Naive B cell (primary cell): ENCODE results near the gene RMND5B. TPM values are rescaled to one million over a fixed set of nuclear protein-coding genes. Genes with fewer than 3 reads are reported as not detected.

Experiments used
- ATAC-seq, 2 donors: fragments of 150-1000 bp; cut with Tn5 transposase; 2 replicates each; pipeline ENCODE4 v1.10.0; 2021; ENCODE audit warnings: low read depth in 2 of 2, mild to moderate bottlenecking in 2 of 2, moderate library complexity in 2 of 2
- DNase-seq: peaks from one replicate; pipeline ENCODE4 v3.0.0; 2022
- H3K27ac Mint-ChIP-seq, 6 donors: one replicate each; pipeline ENCODE4 v1.8.0; 2020 to 2022; ENCODE audit warnings: mild to moderate bottlenecking in 6 of 6, mixed read lengths in 6 of 6, moderate library complexity in 5 of 6, inconsistent platforms in 2 of 6
- H3K27me3 Mint-ChIP-seq, 3 donors: one replicate each; pipeline ENCODE4 v1.8.0; 2021 to 2022; ENCODE audit warnings: mixed read lengths in 3 of 3, mild to moderate bottlenecking in 1 of 3
- H3K36me3 Mint-ChIP-seq, 2 donors: one replicate each; pipeline ENCODE4 v1.8.0; 2020 to 2022; ENCODE audit warnings: mixed read lengths in 2 of 2, inconsistent platforms in 1 of 2, mild to moderate bottlenecking in 1 of 2
- H3K4me1 Mint-ChIP-seq, 3 donors: one replicate each; pipeline ENCODE4 v1.8.0; 2020 to 2022; ENCODE audit warnings: mixed read lengths in 3 of 3, inconsistent platforms in 1 of 3, mild to moderate bottlenecking in 1 of 3, moderate library complexity in 1 of 3
- H3K4me3 Mint-ChIP-seq, 8 donors: one replicate each; pipeline ENCODE4 v1.8.0; 2020 to 2022; ENCODE audit warnings: mild to moderate bottlenecking in 8 of 8, mixed read lengths in 8 of 8, moderate library complexity in 8 of 8, inconsistent platforms in 2 of 8
- H3K9me3 Mint-ChIP-seq, 7 donors: one replicate each; pipeline ENCODE4 v1.8.0; 2020 to 2022; ENCODE audit warnings: mixed read lengths in 7 of 7, mild to moderate bottlenecking in 5 of 7, inconsistent platforms in 2 of 7, moderate library complexity in 1 of 7
- polyA plus RNA-seq, 6 donors: library from polyadenylated mRNA; unstranded; fragments of 300-500 nt; fragmentation: Illumina TruSeq; gene quantifications; one replicate each; pipeline ENCODE4 v1.2.3, GENCODE V29; 2021; ENCODE audit warnings: low read depth in 6 of 6

Gene RMND5B
- polyA plus RNA-seq, 6 donors from 2014 or later = 36.2 to 82.3 (median 40.3) TPM

GRCh38 chr5:178106556-178107239 lies 24.1 kb upstream of the RMND5B start:
- no peak for ATAC-seq
- H3K27ac Mint-ChIP-seq = no peak overlapping the region
- no peaks in the 10 kb centered on the region for H3K27me3 Mint-ChIP-seq
- H3K36me3 Mint-ChIP-seq = no peaks in the 10 kb centered on the region
- peaks cover 27 to 45% (median 29%) of the 10 kb centered on the region in 3 donors for H3K4me1 Mint-ChIP-seq
- no peak for DNase-seq
- no peaks in the 10 kb centered on the region for H3K9me3 Mint-ChIP-seq
- no peak overlapping the region for H3K4me3 Mint-ChIP-seq

- Mint-ChIP-seq H3K27ac (peak overlapping the region in 2 of 6 donors; percentile 18 to 42), H3K27me3 (no peaks in the 10 kb centered on the region), H3K4me3 (peak overlapping the region in 5 of 8 donors; percentile 31 to 88 (median 51)), H3K36me3 (no peaks in the 10 kb centered on the region), H3K9me3 (no peaks in the 10 kb centered on the region), H3K4me1 (peaks cover 28 to 48% (median 32%) of the 10 kb centered on the region in 3 donors)
- ATAC-seq = no peak
- DNase-seq = no peak
Measured at GRCh38 chr5:178107756-178108310, 23.0 kb upstream of the RMND5B start.

GRCh38 chr5:178108446-178108845 lies 22.4 kb upstream of the RMND5B start:
- Mint-ChIP-seq H3K4me1 (peaks cover 31 to 50% (median 35%) of the 10 kb centered on the region in 3 donors), H3K27ac (peak overlapping the region in 5 of 6 donors; percentile 18 to 83 (median 80)), H3K9me3 (no peaks in the 10 kb centered on the region), H3K27me3 (no peaks in the 10 kb centered on the region), H3K4me3 (peak overlapping the region in 4 of 8 donors; percentile 31 to 88 (median 49)), H3K36me3 (no peaks in the 10 kb centered on the region)
- ATAC-seq = no peak
- no peak for DNase-seq

- ATAC-seq (peak; percentile 10 to 19), DNase-seq (peak; percentile 50)
- Mint-ChIP-seq H3K36me3 (no peaks in the 10 kb centered on the region), H3K4me1 (peaks cover 31 to 47% (median 34%) of the 10 kb centered on the region in 3 donors), H3K4me3 (peak overlapping the region in 3 of 8 donors; percentile 16 to 73 (median 47)), H3K27me3 (no peaks in the 10 kb centered on the region), H3K27ac (peak overlapping the region in 3 of 6 donors; percentile 22 to 82 (median 42)), H3K9me3 (no peaks in the 10 kb centered on the region)
Measured at GRCh38 chr5:178108966-178109365, 21.8 kb upstream of the RMND5B start.

- Mint-ChIP-seq H3K27me3 (no peaks in the 10 kb centered on the region), H3K4me3 (peak overlapping the region in 1 of 8 donors; percentile 80), H3K4me1 (peaks cover 35 to 53% (median 38%) of the 10 kb centered on the region in 3 donors), H3K36me3 (no peaks in the 10 kb centered on the region), H3K27ac (peak overlapping the region in 2 of 6 donors; percentile 76 to 94), H3K9me3 (no peaks in the 10 kb centered on the region)
- no peak for ATAC-seq
- DNase-seq = no peak
Measured at GRCh38 chr5:178110511-178110910, 20.3 kb upstream of the RMND5B start.

GRCh38 chr5:178111925-178112324 lies 18.9 kb upstream of the RMND5B start:
- peaks cover 47 to 60% (median 52%) of the 10 kb centered on the region in 3 donors for H3K4me1 Mint-ChIP-seq
- no peaks in the 10 kb centered on the region for H3K27me3 Mint-ChIP-seq
- H3K27ac Mint-ChIP-seq = peak overlapping the region in 1 of 6 donors; percentile 38
- DNase-seq = no peak
- ATAC-seq = no peak
- H3K9me3 Mint-ChIP-seq = no peaks in the 10 kb centered on the region
- H3K36me3 Mint-ChIP-seq = no peaks in the 10 kb centered on the region
- peak overlapping the region in 3 of 8 donors; percentile 50 to 89 (median 63) for H3K4me3 Mint-ChIP-seq

GRCh38 chr5:178112545-178112944 lies 18.3 kb upstream of the RMND5B start:
- Mint-ChIP-seq H3K9me3 (no peaks in the 10 kb centered on the region), H3K4me1 (peaks cover 49 to 65% (median 56%) of the 10 kb centered on the region in 3 donors), H3K4me3 (peak overlapping the region; percentile 89 to 99 (median 94)), H3K27me3 (no peaks in the 10 kb centered on the region), H3K27ac (peak overlapping the region; percentile 90 to 98 (median 96)), H3K36me3 (no peaks in the 10 kb centered on the region)
- ATAC-seq = no peak
- DNase-seq = no peak

- H3K36me3 Mint-ChIP-seq = no peaks in the 10 kb centered on the region
- peaks cover 46 to 66% (median 58%) of the 10 kb centered on the region in 3 donors for H3K4me1 Mint-ChIP-seq
- H3K27ac Mint-ChIP-seq = peak within 1 kb of the TSS; percentile 91 to 100 (median 99)
- DNase-seq (peak; percentile 89), ATAC-seq (peak; percentile 54)
- no peaks in the 10 kb centered on the region for H3K9me3 Mint-ChIP-seq
- H3K4me3 Mint-ChIP-seq = peak within 1 kb of the TSS; percentile 89 to 100 (median 98)
- H3K27me3 Mint-ChIP-seq = no peaks in the 10 kb centered on the region
Measured at GRCh38 chr5:178113141-178113787, 17.6 kb upstream of the RMND5B start, which contains the start of gene N4BP3. TSS of gene N4BP3 (plus strand) at chr5:178113532. CDS start at chr5:178119584, 6,052 bp downstream.

GRCh38 chr5:178113841-178114324 lies 16.9 kb upstream of the RMND5B start:
- Mint-ChIP-seq H3K9me3 (no peaks in the 10 kb centered on the region), H3K27me3 (no peaks in the 10 kb centered on the region), H3K4me3 (peak overlapping the region; percentile 89 to 100 (median 98)), H3K4me1 (peaks cover 43 to 66% (median 58%) of the 10 kb centered on the region in 3 donors), H3K36me3 (no peaks in the 10 kb centered on the region), H3K27ac (peak overlapping the region; percentile 91 to 100 (median 99))
- DNase-seq = no peak
- no peak for ATAC-seq

- ATAC-seq (peak; percentile 26 to 31), DNase-seq (peak; percentile 63)
- no peaks in the 10 kb centered on the region for H3K9me3 Mint-ChIP-seq
- H3K4me3 Mint-ChIP-seq = peak overlapping the region; percentile 89 to 100 (median 98)
- no peaks in the 10 kb centered on the region for H3K27me3 Mint-ChIP-seq
- H3K27ac Mint-ChIP-seq = peak overlapping the region; percentile 91 to 100 (median 99)
- peaks cover 44 to 67% (median 59%) of the 10 kb centered on the region in 3 donors for H3K4me1 Mint-ChIP-seq
- no peaks in the 10 kb centered on the region for H3K36me3 Mint-ChIP-seq
Measured at GRCh38 chr5:178114325-178115135, 16.3 kb upstream of the RMND5B start.

- Mint-ChIP-seq H3K4me1 (peaks cover 42 to 68% (median 63%) of the 10 kb centered on the region in 3 donors), H3K27me3 (no peaks in the 10 kb centered on the region), H3K27ac (peak overlapping the region; percentile 91 to 100 (median 98)), H3K4me3 (peak overlapping the region; percentile 89 to 100 (median 98)), H3K9me3 (no peaks in the 10 kb centered on the region), H3K36me3 (no peaks in the 10 kb centered on the region)
- ATAC-seq = peak; percentile 13
- peak; percentile 61 for DNase-seq
Measured at GRCh38 chr5:178115136-178115813, 15.5 kb upstream of the RMND5B start.

- H3K4me1 Mint-ChIP-seq = peaks cover 42 to 69% (median 68%) of the 10 kb centered on the region in 3 donors
Measured at GRCh38 chr5:178115814-178116142, 15.0 kb upstream of the RMND5B start.

More at GRCh38 chr5:178115814-178116142, 15.0 kb upstream of the RMND5B start:
- Mint-ChIP-seq H3K27ac (peak overlapping the region; percentile 91 to 100 (median 98)), H3K36me3 (no peaks in the 10 kb centered on the region), H3K9me3 (no peaks in the 10 kb centered on the region), H3K4me3 (peak overlapping the region; percentile 89 to 100 (median 98)), H3K27me3 (no peaks in the 10 kb centered on the region)
- DNase-seq = no peak
- no peak for ATAC-seq
